C1 segment of cervical spinal cord (tissue), 14 donors: ENCODE data around the gene TTF2.

Experiments
- DNase-seq, 14 donors: peaks; one replicate each; lab custom pipeline; 2025; lab: John Stamatoyannopoulos, UW

The TTF2 gene

GRCh38 chr1:117059678-117060440 is at the start of gene TTF2:
Gene TTF2 (plus strand): TSS chr1:117060326. CDS start chr1:117060347, 21 bp downstream.
- DNase-seq: peak; percentile 23 to 93 (median 87)

- DNase-seq: no peak
Measured at GRCh38 chr1:117011334-117011733, 48.8 kb upstream of the TTF2 start.

- DNase-seq: no peak
Measured at GRCh38 chr1:117013309-117013858, 46.7 kb upstream of the TTF2 start.

- DNase-seq: no peak
Measured at GRCh38 chr1:117014209-117014608, 45.9 kb upstream of the TTF2 start.

GRCh38 chr1:117015724-117016123 is 44.4 kb upstream of the TTF2 start:
- no peak for DNase-seq

GRCh38 chr1:117017062-117017461 is 43.1 kb upstream of the TTF2 start:
- no peak for DNase-seq

- no peak for DNase-seq
Measured at GRCh38 chr1:117017648-117018047, 42.5 kb upstream of the TTF2 start.

GRCh38 chr1:117020526-117021156 is 39.5 kb upstream of the TTF2 start:
- DNase-seq: peak in 1 of 14 donors; percentile 4

GRCh38 chr1:117022114-117022513 is 38.0 kb upstream of the TTF2 start:
- no peak for DNase-seq

GRCh38 chr1:117025568-117025967 is 34.6 kb upstream of the TTF2 start:
- DNase-seq: no peak

GRCh38 chr1:117026361-117026760 is 33.8 kb upstream of the TTF2 start:
- DNase-seq: no peak

GRCh38 chr1:117029685-117030084 is 30.4 kb upstream of the TTF2 start:
- no peak for DNase-seq

GRCh38 chr1:117030271-117030877 is 29.8 kb upstream of the TTF2 start:
- no peak for DNase-seq

- no peak for DNase-seq
Measured at GRCh38 chr1:117032266-117032665, 27.9 kb upstream of the TTF2 start.

GRCh38 chr1:117032681-117033539 is 27.2 kb upstream of the TTF2 start:
- no peak for DNase-seq

- no peak for DNase-seq
Measured at GRCh38 chr1:117033772-117034171, 26.4 kb upstream of the TTF2 start.

GRCh38 chr1:117034791-117035290 is 25.3 kb upstream of the TTF2 start:
- DNase-seq: no peak

GRCh38 chr1:117036018-117036461 is 24.1 kb upstream of the TTF2 start:
- no peak for DNase-seq

GRCh38 chr1:117037802-117038201 is 22.3 kb upstream of the TTF2 start:
- DNase-seq: no peak

- no peak for DNase-seq
Measured at GRCh38 chr1:117038236-117038635, 21.9 kb upstream of the TTF2 start.

- DNase-seq: no peak
Measured at GRCh38 chr1:117044217-117044616, 15.9 kb upstream of the TTF2 start.
